Bronchial epithelial cell (primary cell): ENCODE results near the gene NFYC. TPM values are rescaled to one million over a fixed set of nuclear protein-coding genes. Genes with fewer than 3 reads are reported as not detected.

Source experiments
- DNase-seq: peaks from one replicate; pipeline ENCODE4 v3.0.0-alpha.2; 2010; ENCODE audit warnings: low read depth
- FAIRE-seq: peaks from 2 replicates; lab custom pipeline; 2011; peaks lifted over from hg19 to GRCh38; lab: Jason Lieb, UNC
- H3K27me3 ChIP-seq: 2 replicates; pipeline ENCODE4 v1.5.1; 2011; ENCODE audit warnings: low read length; ENCODE audit not compliant: control insufficient read depth, insufficient read depth
- H3K36me3 ChIP-seq: 2 replicates; pipeline ENCODE4 v1.5.1; 2011; ENCODE audit warnings: low read length; ENCODE audit not compliant: control insufficient read depth, insufficient read depth
- H3K4me3 ChIP-seq: 2 replicates; pipeline ENCODE4 v1.5.1; 2011; ENCODE audit warnings: mild to moderate bottlenecking, low read depth, low read length, control low read depth
- CTCF ChIP-seq: IDR thresholded peaks from 2 replicates; pipeline ENCODE4 v1.5.1; 2011; ENCODE audit warnings: mild to moderate bottlenecking, moderate library complexity, low read length, control low read depth, inconsistent platforms; ENCODE audit not compliant: insufficient read depth, severe bottlenecking
- total RNA-seq: library from RNA; depleted of rRNA; stranded (reverse); fragments of >200 nt; gene quantifications from 2 replicates; pipeline ENCODE4 v1.2.1, GENCODE V29; 2014

NFYC gene
- total RNA-seq, 1 donor from 2014 or later = 22.9 TPM

GRCh38 chr1:40684669-40685068 lies 6.8 kb upstream of the NFYC start:
- TF ChIP-seq CTCF = no peak
- H3K36me3 ChIP-seq = no peaks in the 10 kb centered on the region
- no peaks in the 10 kb centered on the region for H3K27me3 ChIP-seq
- no peak for FAIRE-seq
- H3K4me3 ChIP-seq = no peak overlapping the region
- DNase-seq = no peak

DNA sequence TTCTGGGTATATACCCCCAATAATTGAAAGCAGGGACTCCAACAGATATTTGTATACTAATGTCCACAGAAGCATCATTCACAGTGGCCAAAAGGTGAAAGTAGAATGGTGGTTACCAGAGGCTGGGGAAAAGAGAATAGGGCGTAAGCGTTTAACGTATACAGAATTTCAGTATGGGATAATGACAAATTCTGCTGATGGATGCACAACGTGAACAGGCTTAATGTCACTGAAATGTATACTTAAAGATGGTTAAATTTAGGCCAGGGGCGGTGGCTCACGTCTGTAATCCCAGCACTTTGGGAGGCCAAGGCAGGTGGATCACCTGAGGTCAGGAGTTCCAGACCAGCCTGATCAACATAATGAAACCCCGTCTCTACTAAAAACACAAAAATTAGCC lies 4.4 kb upstream of the NFYC start:
- Histone ChIP-seq H3K36me3 (no peaks in the 10 kb centered on the region), H3K27me3 (no peaks in the 10 kb centered on the region), H3K4me3 (no peak overlapping the region)
- FAIRE-seq (no peak), DNase-seq (no peak)
- TF ChIP-seq CTCF = no peak

GRCh38 chr1:40687661-40688060 lies 3.8 kb upstream of the NFYC start:
- FAIRE-seq = no peak
- H3K36me3 ChIP-seq = no peaks in the 10 kb centered on the region
- DNase-seq = no peak
- no peak overlapping the region for H3K4me3 ChIP-seq
- no peak for TF ChIP-seq CTCF
- H3K27me3 ChIP-seq = no peaks in the 10 kb centered on the region

- Histone ChIP-seq H3K27me3 (no peaks in the 10 kb centered on the region), H3K36me3 (no peaks in the 10 kb centered on the region), H3K4me3 (no peak overlapping the region)
- DNase-seq (no peak), FAIRE-seq (no peak)
- no peak for TF ChIP-seq CTCF
These were observed 1.8 kb upstream of the NFYC start for GRCh38 chr1:40689737-40690136.

GRCh38 chr1:40690771-40691537 lies 550 bp upstream of the NFYC start:
- TF ChIP-seq CTCF = no peak
- DNase-seq = no peak
- no peaks in the 10 kb centered on the region for H3K36me3 ChIP-seq
- H3K27me3 ChIP-seq = no peaks in the 10 kb centered on the region
- peak overlapping the region; percentile 94 for H3K4me3 ChIP-seq
- FAIRE-seq = no peak
